GM21381 (cell line): ENCODE data around the gene ALKAL2.

Source experiments
- ATAC-seq: cut with Tn5 transposase; IDR thresholded peaks from one replicate; pipeline ENCODE4 v1.9.1; 2021; ENCODE audit warnings: mild to moderate bottlenecking, moderate library complexity; ENCODE audit not compliant: unreplicated experiment

Gene ALKAL2

GRCh38 chr2:249538-250042 is 38.3 kb downstream of the ALKAL2 start:
- ATAC-seq: no peak

GRCh38 chr2:248724-249123 is 39.2 kb downstream of the ALKAL2 start:
- ATAC-seq: no peak

- ATAC-seq: no peak
Measured at GRCh38 chr2:246489-247144, 41.3 kb downstream of the ALKAL2 start.

GRCh38 chr2:244547-244946 is 43.3 kb downstream of the ALKAL2 start:
- ATAC-seq: no peak

- no peak for ATAC-seq
Measured at GRCh38 chr2:238869-239268, 49.0 kb downstream of the ALKAL2 start.

GRCh38 chr2:238431-238830 is 49.5 kb downstream of the ALKAL2 start:
- ATAC-seq: no peak

GRCh38 chr2:237878-238277 is 50.0 kb downstream of the ALKAL2 start:
- ATAC-seq: no peak

GRCh38 chr2:236993-237539 is 50.8 kb downstream of the ALKAL2 start:
- ATAC-seq: no peak

GRCh38 chr2:234421-234820 is 53.5 kb downstream of the ALKAL2 start:
- ATAC-seq: no peak

- no peak for ATAC-seq
Measured at GRCh38 chr2:233030-233429, 54.9 kb downstream of the ALKAL2 start.

GRCh38 chr2:231521-232185 is 56.2 kb downstream of the ALKAL2 start:
- ATAC-seq: no peak
